GM12891 (cell line): ENCODE measurements around the gene SLC8A3.

Source experiments
- PAX5 ChIP-seq: IDR thresholded peaks from 2 replicates; pipeline ENCODE4 v1.6.1; 2011; ENCODE audit warnings: low read length, moderate library complexity, mild to moderate bottlenecking; ENCODE audit not compliant: insufficient read depth, severe bottlenecking
- POLR2A ChIP-seq: IDR thresholded peaks from 2 replicates; pipeline ENCODE4 v1.6.1; 2011; ENCODE audit warnings: low read depth, low read length, control low read depth
- POLR2AphosphoS5 ChIP-seq: IDR thresholded peaks from 2 replicates; pipeline ENCODE4 v1.6.1; 2011; ENCODE audit warnings: low read depth, low read length, control low read depth
- POU2F2 ChIP-seq: IDR thresholded peaks from 2 replicates; pipeline ENCODE4 v1.6.1; 2011; ENCODE audit warnings: low read depth, mild to moderate bottlenecking, control low read depth, low read length, moderate library complexity
- SPI1 ChIP-seq: IDR thresholded peaks from 2 replicates; pipeline ENCODE4 v1.6.1; 2011; ENCODE audit warnings: low read depth, low read length, control low read depth
- TAF1 ChIP-seq: IDR thresholded peaks from 2 replicates; pipeline ENCODE4 v1.6.1; 2011; ENCODE audit warnings: low read depth, low read length, control low read depth

DNA sequence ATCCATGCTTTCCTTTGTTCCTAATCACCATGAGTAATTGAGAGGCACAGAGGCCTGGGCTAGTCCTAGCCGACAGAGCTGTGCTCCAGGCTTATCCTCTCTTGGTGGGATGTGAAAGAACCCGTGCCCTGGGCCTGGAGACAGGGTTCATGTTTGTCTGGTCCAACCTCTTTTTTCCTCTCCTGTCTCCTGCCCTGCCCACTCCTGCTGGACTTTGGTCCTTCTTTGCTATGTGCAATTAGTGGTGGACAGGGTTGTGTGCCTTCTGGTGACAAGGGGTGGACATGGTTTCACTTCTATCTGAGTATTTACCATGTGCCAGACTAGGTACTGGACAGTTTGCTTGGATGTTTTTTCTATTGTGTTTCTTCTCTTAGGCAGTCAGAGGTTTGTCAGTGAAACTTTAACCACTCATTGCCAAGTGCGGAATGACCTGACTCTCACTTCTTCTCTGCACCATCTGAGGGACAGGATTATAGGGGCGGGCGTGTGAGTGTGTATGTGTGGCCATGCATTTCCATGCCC is 183.4 kb downstream of the SLC8A3 start:
- TF ChIP-seq POLR2AphosphoS5 (no peak), POLR2A (no peak), TAF1 (no peak), SPI1 (no peak), PAX5 (no peak), POU2F2 (no peak)
